Measurements from ENCODE around the gene C16orf90.

GRCh38 chr16:3518292-3518985, 23.1 kb upstream of the C16orf90 start:
- TF ChIP-seq CTCF (conservative IDR thresholded peaks at IDR 0.05; ENCODE audit: low read depth, low read length), result no peak
- no peak for TF ChIP-seq EZH2 (IDR thresholded peaks at IDR 0.05; ENCODE audit: borderline replicate concordance, low read depth, low read length, poor library complexity, severe bottlenecking)
